ENCODE data around the gene MTURN.

The MTURN gene

GRCh38 chr7:30160329-30160728, 25.5 kb downstream of the MTURN start:
- H3K9me3 ChIP-seq (replicated peaks in 1 of 11): no peaks in the 10 kb centered on the region
- H3K4me2 ChIP-seq: peak overlapping the region; percentile 74 to 92 (median 80)
- no peaks in the 10 kb centered on the region for H3K27me3 ChIP-seq
- H3K27ac ChIP-seq: peak overlapping the region; percentile 64 to 89 (median 74)
- no peaks in the 10 kb centered on the region for H3K36me3 ChIP-seq
- no peak overlapping the region for H3K4me3 ChIP-seq
- H3K4me1 ChIP-seq: peaks cover 98 to 100% (median 100%) of the 10 kb centered on the region in 10 experiments
- H3K9ac ChIP-seq: peak overlapping the region; percentile 25 to 61 (median 49); a peak in 20 of 22 replicates
- H4K20me1 ChIP-seq: no peaks in the 10 kb centered on the region
- TF ChIP-seq Cebpa-rat (IDR thresholded peaks at IDR 0.05): no peak

- H3K4me1 ChIP-seq: peaks cover 85 to 99% (median 93%) of the 10 kb centered on the region in 10 experiments
- peak overlapping the region; percentile 74 to 92 (median 80) for H3K4me2 ChIP-seq
- no peaks in the 10 kb centered on the region for H4K20me1 ChIP-seq
- TF ChIP-seq Cebpa-rat (IDR thresholded peaks at IDR 0.05): no peak
- H3K27ac ChIP-seq: peak overlapping the region; percentile 72 to 89 (median 83); a peak in 21 of 22 replicates
- H3K4me3 ChIP-seq: peak overlapping the region in 4 of 10 experiments; percentile 8 to 36 (median 18); a peak in 4 of 20 replicates
- H3K36me3 ChIP-seq: no peaks in the 10 kb centered on the region
- H3K9me3 ChIP-seq (replicated peaks in 1 of 11): no peaks in the 10 kb centered on the region
- H3K27me3 ChIP-seq: no peaks in the 10 kb centered on the region
- H3K9ac ChIP-seq: peak overlapping the region; percentile 56 to 79 (median 74); a peak in 21 of 22 replicates
Measured at GRCh38 chr7:30162133-30162532, 27.3 kb downstream of the MTURN start.

GRCh38 chr7:30162622-30163124, 27.9 kb downstream of the MTURN start:
- H3K36me3 ChIP-seq: no peaks in the 10 kb centered on the region
- H3K4me3 ChIP-seq: peak overlapping the region in 6 of 10 experiments; percentile 16 to 39 (median 30); a peak in 11 of 20 replicates
- no peak for TF ChIP-seq Cebpa-rat (IDR thresholded peaks at IDR 0.05)
- peak overlapping the region; percentile 72 to 89 (median 83) for H3K27ac ChIP-seq
- peak overlapping the region; percentile 74 to 92 (median 80) for H3K4me2 ChIP-seq
- H3K9me3 ChIP-seq (replicated peaks in 1 of 11): no peaks in the 10 kb centered on the region
- H3K4me1 ChIP-seq: peaks cover 80 to 99% (median 88%) of the 10 kb centered on the region in 10 experiments
- no peaks in the 10 kb centered on the region for H3K27me3 ChIP-seq
- H4K20me1 ChIP-seq: no peaks in the 10 kb centered on the region
- peak overlapping the region; percentile 56 to 79 (median 74) for H3K9ac ChIP-seq

GRCh38 chr7:30163231-30163894, 28.6 kb downstream of the MTURN start:
- H4K20me1 ChIP-seq: no peaks in the 10 kb centered on the region
- H3K4me2 ChIP-seq: peak overlapping the region; percentile 74 to 92 (median 80)
- peak overlapping the region; percentile 72 to 89 (median 83) for H3K27ac ChIP-seq
- H3K27me3 ChIP-seq: no peaks in the 10 kb centered on the region
- H3K36me3 ChIP-seq: no peaks in the 10 kb centered on the region
- H3K4me1 ChIP-seq: peaks cover 73 to 100% (median 81%) of the 10 kb centered on the region in 10 experiments
- peak overlapping the region in 9 of 10 experiments; percentile 1 to 39 (median 33); a peak in 15 of 20 replicates for H3K4me3 ChIP-seq
- no peak for TF ChIP-seq Cebpa-rat (IDR thresholded peaks at IDR 0.05)
- no peaks in the 10 kb centered on the region for H3K9me3 ChIP-seq (replicated peaks in 1 of 11)
- peak overlapping the region; percentile 56 to 79 (median 74) for H3K9ac ChIP-seq

- Histone ChIP-seq H3K27me3 (no peaks in the 10 kb centered on the region), H3K9me3 (replicated peaks in 1 of 11) (no peaks in the 10 kb centered on the region), H3K27ac (peak overlapping the region in 9 of 11 experiments; percentile 72 to 89 (median 83); a peak in 18 of 22 replicates), H3K9ac (peak overlapping the region in 10 of 11 experiments; percentile 66 to 79 (median 75); a peak in 14 of 22 replicates), H4K20me1 (no peaks in the 10 kb centered on the region), H3K4me2 (peak overlapping the region; percentile 74 to 92 (median 80)), H3K4me1 (peaks cover 61 to 100% (median 69%) of the 10 kb centered on the region in 10 experiments), H3K36me3 (no peaks in the 10 kb centered on the region), H3K4me3 (no peak overlapping the region)
- no peak for TF ChIP-seq Cebpa-rat (IDR thresholded peaks at IDR 0.05)
Measured at GRCh38 chr7:30164567-30164966, 29.8 kb downstream of the MTURN start.

GRCh38 chr7:30165590-30165989, 30.8 kb downstream of the MTURN start:
- no peaks in the 10 kb centered on the region for H3K9me3 ChIP-seq (replicated peaks in 1 of 11)
- H3K27ac ChIP-seq: peak overlapping the region in 9 of 11 experiments; percentile 28 to 89 (median 55); a peak in 14 of 22 replicates
- H3K9ac ChIP-seq: peak overlapping the region in 2 of 11 experiments; percentile 19 to 31; a peak in 3 of 22 replicates
- TF ChIP-seq Cebpa-rat (IDR thresholded peaks at IDR 0.05): no peak
- H3K4me3 ChIP-seq: no peak overlapping the region
- H3K4me1 ChIP-seq: peaks cover 50 to 100% (median 59%) of the 10 kb centered on the region in 10 experiments
- no peaks in the 10 kb centered on the region for H3K36me3 ChIP-seq
- no peaks in the 10 kb centered on the region for H4K20me1 ChIP-seq
- no peaks in the 10 kb centered on the region for H3K27me3 ChIP-seq
- H3K4me2 ChIP-seq: peak overlapping the region; percentile 69 to 92 (median 80)

- Histone ChIP-seq H3K4me2 (peak overlapping the region in 5 of 11 experiments; percentile 27 to 91 (median 78); a peak in 10 of 22 replicates), H3K4me3 (no peak overlapping the region), H3K4me1 (peaks cover 43 to 100% (median 51%) of the 10 kb centered on the region in 10 experiments), H3K9ac (0 out of 22 replicates have a peak overlapping the region, but pooled peaks of 1 of the 11 experiments have one; percentile 1), H4K20me1 (no peaks in the 10 kb centered on the region), H3K27me3 (no peaks in the 10 kb centered on the region), H3K27ac (0 out of 22 replicates have a peak overlapping the region, but pooled peaks of 2 of the 11 experiments have one; percentile 4 to 88), H3K36me3 (no peaks in the 10 kb centered on the region), H3K9me3 (replicated peaks in 1 of 11) (no peaks in the 10 kb centered on the region)
- no peak for TF ChIP-seq Cebpa-rat (IDR thresholded peaks at IDR 0.05)
Measured at GRCh38 chr7:30166155-30166840, 31.5 kb downstream of the MTURN start.

- Histone ChIP-seq H3K9me3 (replicated peaks in 1 of 11) (no peaks in the 10 kb centered on the region), H4K20me1 (no peaks in the 10 kb centered on the region), H3K9ac (no peak overlapping the region), H3K27me3 (no peaks in the 10 kb centered on the region), H3K4me2 (peak overlapping the region in 5 of 11 experiments; percentile 27 to 91 (median 78); a peak in 8 of 22 replicates), H3K36me3 (no peaks in the 10 kb centered on the region), H3K4me3 (no peak overlapping the region), H3K27ac (no peak overlapping the region), H3K4me1 (peaks cover 38 to 100% (median 46%) of the 10 kb centered on the region in 10 experiments)
- no peak for TF ChIP-seq Cebpa-rat (IDR thresholded peaks at IDR 0.05)
Measured at GRCh38 chr7:30166841-30167235, 32.1 kb downstream of the MTURN start.

- TF ChIP-seq Cebpa-rat (IDR thresholded peaks at IDR 0.05): no peak
- Histone ChIP-seq H3K4me3 (no peak overlapping the region), H3K27ac (no peak overlapping the region), H3K9ac (no peak overlapping the region), H3K27me3 (no peaks in the 10 kb centered on the region), H3K4me1 (peaks cover 31 to 100% (median 39%) of the 10 kb centered on the region in 10 experiments), H3K9me3 (replicated peaks in 1 of 11) (no peaks in the 10 kb centered on the region), H4K20me1 (no peaks in the 10 kb centered on the region), H3K4me2 (peak overlapping the region in 3 of 11 experiments; percentile 43 to 88 (median 80); a peak in 5 of 22 replicates), H3K36me3 (no peaks in the 10 kb centered on the region)
Measured at GRCh38 chr7:30167901-30168300, 33.1 kb downstream of the MTURN start.

Measured in BLaER1 treated with 17β-estradiol and CSF1 and Interleukin-3, amounts not matched to agents 10 nM and 100 nM (cell line).